SK-N-SH (cell line): ENCODE measurements around the gene IL15RA. TPM values are rescaled to one million over a fixed set of nuclear protein-coding genes. Genes with fewer than 3 reads are reported as not detected.
A peak's percentile ranks its signal among the peaks of the same experiment; 100 is the strongest.

ENCODE experiments used
- CTCF ChIA-PET: fragments of 300-600, 350-600 bp; formaldehyde crosslinking; extraction: SDS; loops from one replicate; lab custom pipeline; 2021; lab: Yijun Ruan, JAX
- POLR2A ChIA-PET: fragments of 350-600 bp; sonication (Branson Sonifier 250); formaldehyde crosslinking; extraction: SDS; loops from one replicate; lab custom pipeline; 2020; ENCODE audit warnings: antibody characterized with exemption, inconsistent platforms; lab: Yijun Ruan, JAX
- DNase-seq: peaks from one replicate; pipeline ENCODE4 v3.0.0; 2012
- H2AFZ ChIP-seq: fragments of 200-600 bp; sonication (generic); 2 replicates; pipeline ENCODE4 v1.8.1; 2016; ENCODE audit warnings: antibody characterized with exemption, mild to moderate bottlenecking, low read depth
- H3F3A ChIP-seq: fragments of 200-600 bp; sonication (generic); replicated peaks from 2 replicates; pipeline ENCODE3; 2016; ENCODE audit warnings: antibody characterized with exemption, mild to moderate bottlenecking; ENCODE audit not compliant: insufficient read depth
- H3K27ac ChIP-seq, 2 experiments: fragments of 200-500 bp in 1 of 2; fragments of 200-600 bp in 1 of 2; sonication (Bioruptor generic) in 1 of 2; sonication (generic), shearing (Covaris generic) in 1 of 2; 2 replicates each; pipeline versions ENCODE4 v1.5.1 to v1.6.1; 2014 to 2016; ENCODE audit warnings: low read depth in 2 of 2, inconsistent platforms in 1 of 2, low read length in 1 of 2, mild to moderate bottlenecking in 1 of 2, mixed read lengths in 1 of 2
- H3K27me3 ChIP-seq: fragments of 200-600 bp; sonication (generic), shearing (Covaris generic); 2 replicates; pipeline ENCODE4 v1.6.1; 2016; ENCODE audit warnings: mixed run types; ENCODE audit not compliant: insufficient read depth
- H3K36me3 ChIP-seq, 2 experiments: fragments of 200-500 bp in 1 of 2; fragments of 200-600 bp in 1 of 2; sonication (Bioruptor generic) in 1 of 2; sonication (generic) in 1 of 2; replicated peaks in 1 of 2; 2 replicates each; pipeline versions ENCODE3 to v1.5.1; 2014 to 2016; ENCODE audit warnings: low read length in 1 of 2, mild to moderate bottlenecking in 1 of 2; ENCODE audit not compliant: insufficient read depth in 2 of 2, control insufficient read depth in 1 of 2
- H3K4me1 ChIP-seq, 2 experiments: fragments of 200-500 bp in 1 of 2; fragments of 200-600 bp in 1 of 2; sonication (Bioruptor generic) in 1 of 2; sonication (generic), shearing (Covaris generic) in 1 of 2; 2 replicates each; pipeline versions ENCODE4 v1.5.1 to v1.6.1; 2014 to 2016; ENCODE audit warnings: low read depth in 1 of 2, low read length in 1 of 2, mixed run types in 1 of 2; ENCODE audit not compliant: insufficient read depth in 2 of 2, control insufficient read depth in 1 of 2
- H3K4me2 ChIP-seq: fragments of 200-600 bp; sonication (generic), shearing (Covaris generic); 2 replicates; pipeline ENCODE4 v1.6.1; 2017; ENCODE audit warnings: mixed run types
- H3K4me3 ChIP-seq, 2 experiments: fragments of 200-500 bp in 1 of 2; fragments of 200-600 bp in 1 of 2; sonication (Bioruptor generic) in 1 of 2; sonication (generic), shearing (Covaris generic) in 1 of 2; 2 replicates each; pipeline versions ENCODE4 v1.5.1 to v1.8.1; 2014 to 2016; ENCODE audit warnings: low read depth in 2 of 2, inconsistent platforms in 1 of 2, low read length in 1 of 2, mild to moderate bottlenecking in 1 of 2, mixed read lengths in 1 of 2, moderate library complexity in 1 of 2
- H3K79me2 ChIP-seq: fragments of 200-600 bp; sonication (generic); 2 replicates; pipeline ENCODE4 v1.8.1; 2017; ENCODE audit warnings: mild to moderate bottlenecking; ENCODE audit not compliant: insufficient read depth
- H3K9ac ChIP-seq: fragments of 200-600 bp; sonication (generic); 2 replicates; pipeline ENCODE4 v1.6.1; 2017; ENCODE audit warnings: mixed run types
- H3K9me2 ChIP-seq: fragments of 200-600 bp; sonication (generic); 2 replicates; pipeline ENCODE4 v1.6.1; 2017; ENCODE audit warnings: mixed run types
- H3K9me3 ChIP-seq: fragments of 200-600 bp; sonication (generic); 2 replicates; pipeline ENCODE4 v1.6.1; 2017; ENCODE audit warnings: mixed run types, mild to moderate bottlenecking, moderate library complexity
- H4K20me1 ChIP-seq: fragments of 200-600 bp; sonication (generic); 2 replicates; pipeline ENCODE4 v1.6.1; 2017; ENCODE audit warnings: mild to moderate bottlenecking, mixed run types; ENCODE audit not compliant: insufficient read depth
- FOXM1 ChIP-seq: IDR thresholded peaks from 2 replicates; pipeline ENCODE4 v1.4.0; 2012; ENCODE audit warnings: low read depth, mild to moderate bottlenecking
- NFIC ChIP-seq: IDR thresholded peaks from 2 replicates; pipeline ENCODE4 v1.4.0; 2012; ENCODE audit warnings: borderline replicate concordance
- RXRA ChIP-seq: IDR thresholded peaks from 2 replicates; pipeline ENCODE4 v1.4.0; 2012; ENCODE audit warnings: low read depth, mild to moderate bottlenecking, borderline replicate concordance
- TAF1 ChIP-seq: IDR thresholded peaks from 2 replicates; pipeline ENCODE4 v1.6.1; 2012; ENCODE audit warnings: low read depth, mild to moderate bottlenecking, low read length, moderate library complexity, borderline replicate concordance
- WGBS: methylation state at CpG from one replicate; pipeline ENCODE4 v1.1.6; 2017; ENCODE audit warnings: low lambda C conversion rate; 5-methylcytosine and 5-hydroxymethylcytosine counted together
- polyA plus RNA-seq, 3 experiments: library from polyadenylated mRNA; depleted of rRNA; stranded (reverse); fragments of >200 nt; gene quantifications; 2 replicates each; pipeline ENCODE4 v1.2.3, GENCODE V29; 2012
- TF ChIP-seq, protein P1 (sequence below): IDR thresholded peaks from 2 replicates; pipeline ENCODE4; 2012
- TF ChIP-seq, protein P2 (sequence below): IDR thresholded peaks from 2 replicates; pipeline ENCODE4 v1.6.1; 2012; ENCODE audit warnings: mild to moderate bottlenecking, low read depth, low read length, moderate library complexity

The IL15RA gene
- polyA plus RNA-seq, 1 of the 3 experiments (the other 2 are of a cell fraction): 2.1 TPM

DNA sequence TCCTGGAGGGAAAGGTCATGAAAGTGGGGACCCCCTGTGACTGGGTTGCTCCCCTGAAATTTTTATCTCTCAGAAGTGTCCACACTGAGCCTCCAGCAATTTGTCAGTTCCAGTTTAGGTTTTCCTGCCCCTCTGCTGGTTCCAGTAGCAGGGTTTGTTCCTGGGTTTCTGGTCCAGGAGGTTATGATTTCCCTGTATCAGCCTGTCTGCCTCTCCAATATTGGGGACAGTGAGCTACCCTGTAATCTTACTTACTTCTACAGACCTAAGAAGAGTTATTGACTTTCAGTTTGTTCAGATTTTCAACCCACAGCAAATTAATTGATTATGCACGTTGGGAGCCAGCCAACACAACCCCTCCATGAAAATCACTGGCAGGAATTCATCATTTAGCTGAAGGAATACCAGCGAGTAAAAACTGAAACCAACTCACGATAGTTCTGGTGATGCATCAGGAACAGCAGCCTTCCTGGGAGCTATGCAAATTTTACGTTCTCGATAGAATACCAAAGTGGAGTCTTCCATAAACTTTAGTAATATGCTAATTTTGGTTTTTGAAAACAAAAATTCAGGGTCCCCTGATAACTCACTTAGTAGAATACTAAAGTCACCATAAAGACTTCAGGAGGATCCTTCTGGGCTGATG, 31.3 kb upstream of the IL15RA start:
- 25% methylated on average over 5 of the region's 5 CpGs for WGBS
- Histone ChIP-seq H3K9me3 (no peaks in the 10 kb centered on the region), H3K4me1 (no peaks in the 10 kb centered on the region; a peak in 1 of 4 replicates), H3K27me3 (peaks cover 14% of the 10 kb centered on the region; the same call in 1 of the 2 replicates), H3F3A (no peaks in the 10 kb centered on the region), H3K36me3 (no peaks in the 10 kb centered on the region), H4K20me1 (no peaks in the 10 kb centered on the region), H2AFZ (no peak overlapping the region), H3K4me3 (no peak overlapping the region), H3K4me2 (peak overlapping the region; percentile 19; the same call in 1 of the 2 replicates), H3K27ac (no peak overlapping the region), H3K79me2 (no peaks in the 10 kb centered on the region), H3K9ac (no peak overlapping the region), H3K9me2 (no peaks in the 10 kb centered on the region)
- no peak for DNase-seq
- TF ChIP-seq RXRA: no peak
- TF ChIP-seq NFIC: no peak
- no peak for TF ChIP-seq FOXM1
- no peak for TF ChIP-seq TAF1
- POLR2A ChIA-PET: no interaction called here
- CTCF ChIA-PET: interaction anchor here (0.6 kb wide), 1 partner anchor 125 kb away, joined by 3 read pairs; no protein-coding TSS in a partner anchor

DNA sequence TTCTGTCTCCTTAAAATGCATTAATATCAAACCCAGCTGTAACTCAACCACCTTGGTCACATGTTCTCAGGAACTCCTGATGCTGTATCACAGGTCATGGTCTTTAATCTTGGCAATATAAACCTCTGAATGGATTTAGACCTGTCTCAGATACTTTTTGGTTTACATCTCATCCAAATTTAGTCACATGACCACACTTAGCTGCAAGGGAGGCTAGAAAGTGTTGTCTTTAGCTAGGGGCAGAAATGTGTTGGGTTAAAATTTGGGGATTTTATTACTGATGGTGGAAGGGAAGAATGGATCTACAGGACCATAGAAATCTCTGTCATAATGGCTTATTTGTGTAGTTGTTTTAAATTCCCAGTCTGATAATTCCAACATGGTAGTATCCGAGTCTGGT, 29.6 kb upstream of the IL15RA start:
- Histone ChIP-seq H3K36me3 (no peaks in the 10 kb centered on the region), H4K20me1 (no peaks in the 10 kb centered on the region), H3K4me2 (no peak overlapping the region), H3K4me3 (no peak overlapping the region), H3K9ac (no peak overlapping the region), H3F3A (no peaks in the 10 kb centered on the region), H3K9me3 (no peaks in the 10 kb centered on the region), H3K9me2 (no peaks in the 10 kb centered on the region), H3K27me3 (peaks cover 16% of the 10 kb centered on the region; the same call in 1 of the 2 replicates), H3K27ac (no peak overlapping the region), H2AFZ (no peak overlapping the region), H3K79me2 (no peaks in the 10 kb centered on the region), H3K4me1 (no peaks in the 10 kb centered on the region)
- DNase-seq: no peak
- TF ChIP-seq, protein P1, sequence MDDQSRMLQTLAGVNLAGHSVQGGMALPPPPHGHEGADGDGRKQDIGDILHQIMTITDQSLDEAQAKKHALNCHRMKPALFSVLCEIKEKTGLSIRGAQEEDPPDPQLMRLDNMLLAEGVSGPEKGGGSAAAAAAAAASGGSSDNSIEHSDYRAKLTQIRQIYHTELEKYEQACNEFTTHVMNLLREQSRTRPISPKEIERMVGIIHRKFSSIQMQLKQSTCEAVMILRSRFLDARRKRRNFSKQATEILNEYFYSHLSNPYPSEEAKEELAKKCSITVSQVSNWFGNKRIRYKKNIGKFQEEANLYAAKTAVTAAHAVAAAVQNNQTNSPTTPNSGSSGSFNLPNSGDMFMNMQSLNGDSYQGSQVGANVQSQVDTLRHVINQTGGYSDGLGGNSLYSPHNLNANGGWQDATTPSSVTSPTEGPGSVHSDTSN: no peak
- TF ChIP-seq, protein P2, sequence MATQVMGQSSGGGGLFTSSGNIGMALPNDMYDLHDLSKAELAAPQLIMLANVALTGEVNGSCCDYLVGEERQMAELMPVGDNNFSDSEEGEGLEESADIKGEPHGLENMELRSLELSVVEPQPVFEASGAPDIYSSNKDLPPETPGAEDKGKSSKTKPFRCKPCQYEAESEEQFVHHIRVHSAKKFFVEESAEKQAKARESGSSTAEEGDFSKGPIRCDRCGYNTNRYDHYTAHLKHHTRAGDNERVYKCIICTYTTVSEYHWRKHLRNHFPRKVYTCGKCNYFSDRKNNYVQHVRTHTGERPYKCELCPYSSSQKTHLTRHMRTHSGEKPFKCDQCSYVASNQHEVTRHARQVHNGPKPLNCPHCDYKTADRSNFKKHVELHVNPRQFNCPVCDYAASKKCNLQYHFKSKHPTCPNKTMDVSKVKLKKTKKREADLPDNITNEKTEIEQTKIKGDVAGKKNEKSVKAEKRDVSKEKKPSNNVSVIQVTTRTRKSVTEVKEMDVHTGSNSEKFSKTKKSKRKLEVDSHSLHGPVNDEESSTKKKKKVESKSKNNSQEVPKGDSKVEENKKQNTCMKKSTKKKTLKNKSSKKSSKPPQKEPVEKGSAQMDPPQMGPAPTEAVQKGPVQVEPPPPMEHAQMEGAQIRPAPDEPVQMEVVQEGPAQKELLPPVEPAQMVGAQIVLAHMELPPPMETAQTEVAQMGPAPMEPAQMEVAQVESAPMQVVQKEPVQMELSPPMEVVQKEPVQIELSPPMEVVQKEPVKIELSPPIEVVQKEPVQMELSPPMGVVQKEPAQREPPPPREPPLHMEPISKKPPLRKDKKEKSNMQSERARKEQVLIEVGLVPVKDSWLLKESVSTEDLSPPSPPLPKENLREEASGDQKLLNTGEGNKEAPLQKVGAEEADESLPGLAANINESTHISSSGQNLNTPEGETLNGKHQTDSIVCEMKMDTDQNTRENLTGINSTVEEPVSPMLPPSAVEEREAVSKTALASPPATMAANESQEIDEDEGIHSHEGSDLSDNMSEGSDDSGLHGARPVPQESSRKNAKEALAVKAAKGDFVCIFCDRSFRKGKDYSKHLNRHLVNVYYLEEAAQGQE: no peak
- no peak for TF ChIP-seq FOXM1
- ChIA-PET CTCF (no interaction called here), POLR2A (no interaction called here)
- 25% methylated on average over 1 of the region's 1 CpG for WGBS
